ENCODE measurements around the gene ADISSP. TPM values are rescaled to one million over a fixed set of nuclear protein-coding genes. Genes with fewer than 3 reads are reported as not detected.
A peak's percentile ranks its signal among the peaks of the same experiment; 100 is the strongest.

The ADISSP gene
- total and polyA plus RNA-seq, 11 donors: 7.8 to 22.2 (median 13.7) TPM

DNA sequence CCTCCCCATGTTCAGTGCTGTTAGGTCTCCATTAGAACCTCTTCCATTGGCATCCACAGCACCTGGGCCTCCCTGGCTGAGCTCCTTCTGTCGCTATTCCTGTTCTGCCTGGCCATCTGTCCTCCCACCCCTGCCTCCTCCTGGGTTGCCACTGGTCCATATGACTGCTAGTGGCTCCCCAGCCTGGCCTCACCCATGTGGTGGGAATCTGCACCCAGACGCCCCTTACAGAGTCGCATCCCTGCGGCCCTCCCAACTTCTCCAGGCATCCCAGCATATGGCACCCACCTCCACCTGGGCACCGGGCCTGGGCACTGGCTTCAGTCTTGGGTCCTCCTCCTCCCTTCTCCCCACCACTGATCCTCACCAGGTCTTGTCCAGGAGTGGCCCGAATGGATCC lies 36.3 kb upstream of the ADISSP start:
- H3K27ac ChIP-seq: peak overlapping the region in 1 of 12 donors; percentile 94
- 90 to 98% (median 93%) methylated on average over 6 of the region's 6 CpGs for WGBS, 4 donors
- no peak overlapping the region for H3K4me3 ChIP-seq
- TF ChIP-seq, protein P1, sequence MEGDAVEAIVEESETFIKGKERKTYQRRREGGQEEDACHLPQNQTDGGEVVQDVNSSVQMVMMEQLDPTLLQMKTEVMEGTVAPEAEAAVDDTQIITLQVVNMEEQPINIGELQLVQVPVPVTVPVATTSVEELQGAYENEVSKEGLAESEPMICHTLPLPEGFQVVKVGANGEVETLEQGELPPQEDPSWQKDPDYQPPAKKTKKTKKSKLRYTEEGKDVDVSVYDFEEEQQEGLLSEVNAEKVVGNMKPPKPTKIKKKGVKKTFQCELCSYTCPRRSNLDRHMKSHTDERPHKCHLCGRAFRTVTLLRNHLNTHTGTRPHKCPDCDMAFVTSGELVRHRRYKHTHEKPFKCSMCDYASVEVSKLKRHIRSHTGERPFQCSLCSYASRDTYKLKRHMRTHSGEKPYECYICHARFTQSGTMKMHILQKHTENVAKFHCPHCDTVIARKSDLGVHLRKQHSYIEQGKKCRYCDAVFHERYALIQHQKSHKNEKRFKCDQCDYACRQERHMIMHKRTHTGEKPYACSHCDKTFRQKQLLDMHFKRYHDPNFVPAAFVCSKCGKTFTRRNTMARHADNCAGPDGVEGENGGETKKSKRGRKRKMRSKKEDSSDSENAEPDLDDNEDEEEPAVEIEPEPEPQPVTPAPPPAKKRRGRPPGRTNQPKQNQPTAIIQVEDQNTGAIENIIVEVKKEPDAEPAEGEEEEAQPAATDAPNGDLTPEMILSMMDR (IDR thresholded peaks at IDR 0.05): no peak
- no peak for TF ChIP-seq POLR2A (IDR thresholded peaks at IDR 0.05)
- no peaks in the 10 kb centered on the region for H3K9me3 ChIP-seq
- intact Hi-C loops (cut with DNase I): no loop called here
- no peaks in the 10 kb centered on the region for H3K27me3 ChIP-seq
- DNase-seq (peak in 2 of 5 donors; percentile 13 to 22), ATAC-seq (no peak)
- peaks cover 11 to 64% (median 29%) of the 10 kb centered on the region in 12 donors for H3K4me1 ChIP-seq
- H3K36me3 ChIP-seq: peaks cover 0 to 70% (median 27%) of the 10 kb centered on the region in 9 donors

DNA sequence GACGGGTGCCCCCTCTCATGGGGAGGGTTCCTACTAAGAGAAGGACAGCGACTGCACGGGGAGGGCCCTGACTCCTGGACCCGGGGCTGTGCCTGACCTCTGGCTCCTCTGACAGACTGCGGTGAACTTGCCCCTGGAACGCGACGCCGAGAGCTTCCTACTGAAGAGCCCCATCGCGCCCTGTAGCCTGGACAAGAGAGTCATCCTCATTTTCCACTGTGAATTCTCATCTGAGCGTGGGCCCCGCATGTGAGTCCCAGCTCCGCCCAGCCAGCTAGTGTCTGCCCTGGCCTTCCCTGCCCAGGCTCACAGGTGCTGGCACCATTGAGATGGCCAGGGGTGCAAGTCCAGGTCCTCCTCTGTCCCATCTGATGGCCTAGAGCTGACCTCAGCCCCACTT lies 35.7 kb upstream of the ADISSP start:
- H3K4me3 ChIP-seq: no peak overlapping the region
- H3K4me1 ChIP-seq: peaks cover 8 to 64% (median 27%) of the 10 kb centered on the region in 12 donors
- 93 to 97% (median 95%) methylated on average over 14 of the region's 14 CpGs for WGBS, 4 donors
- no peak overlapping the region for H3K27ac ChIP-seq
- no peak for TF ChIP-seq POLR2A (IDR thresholded peaks at IDR 0.05)
- TF ChIP-seq, protein P1 (IDR thresholded peaks at IDR 0.05): no peak
- DNase-seq (peak in 2 of 5 donors; percentile 18 to 20), ATAC-seq (no peak)
- peaks cover 0 to 75% (median 27%) of the 10 kb centered on the region in 9 donors for H3K36me3 ChIP-seq
- no peaks in the 10 kb centered on the region for H3K9me3 ChIP-seq
- H3K27me3 ChIP-seq: no peaks in the 10 kb centered on the region
- intact Hi-C loops (cut with DNase I): no loop called here

DNA sequence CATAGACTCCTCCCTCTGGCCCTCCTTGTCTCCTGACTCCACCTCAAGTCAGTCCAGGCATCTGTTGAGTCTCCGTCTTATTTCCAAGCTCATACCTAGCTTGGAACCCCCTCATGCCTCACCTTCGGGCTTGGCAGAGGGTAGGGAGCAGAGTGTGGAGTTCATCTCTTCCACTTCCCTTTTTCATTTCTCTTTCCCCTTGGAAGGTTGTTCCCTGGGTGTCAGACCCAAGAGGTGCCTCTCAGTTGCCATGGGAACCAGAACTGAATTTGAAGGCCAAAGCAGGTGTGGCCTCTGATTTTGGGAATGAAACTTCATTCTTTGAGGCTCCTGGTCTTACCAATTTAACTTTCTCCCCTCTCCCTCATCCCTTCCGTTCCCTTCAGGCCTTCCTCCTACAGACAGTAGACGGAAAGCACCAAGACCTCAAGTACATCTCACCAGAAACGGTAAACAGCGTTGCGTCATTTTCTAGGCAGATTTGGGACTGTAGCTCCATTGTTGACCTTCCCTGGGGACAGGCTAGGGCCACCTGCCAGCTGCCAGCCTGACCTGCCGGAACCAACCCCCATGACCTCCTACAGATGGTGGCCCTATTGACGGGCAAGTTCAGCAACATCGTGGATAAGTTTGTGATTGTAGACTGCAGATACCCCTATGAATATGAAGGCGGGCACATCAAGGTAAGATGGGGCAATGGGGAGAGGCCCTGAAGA lies 35.1 kb upstream of the ADISSP start:
- WGBS, 4 donors: 92 to 95% (median 93%) methylated on average over 11 of the region's 11 CpGs

DNA sequence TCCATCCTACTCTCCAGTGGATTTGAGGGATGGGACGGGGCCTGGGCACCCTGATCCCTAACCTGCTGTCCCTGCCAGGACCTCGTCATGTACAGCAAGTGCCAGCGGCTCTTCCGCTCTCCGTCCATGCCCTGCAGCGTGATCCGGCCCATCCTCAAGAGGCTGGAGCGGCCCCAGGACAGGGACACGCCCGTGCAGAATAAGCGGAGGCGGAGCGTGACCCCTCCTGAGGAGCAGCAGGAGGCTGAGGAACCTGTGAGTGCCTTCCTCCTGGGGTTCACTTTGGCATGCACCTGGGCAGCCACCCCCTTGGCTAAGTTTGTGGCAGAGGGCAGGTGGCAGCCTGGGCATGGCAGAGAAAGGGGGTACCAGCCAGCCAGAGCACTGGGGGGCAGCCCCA lies 34.3 kb upstream of the ADISSP start:
- H3K27me3 ChIP-seq: no peaks in the 10 kb centered on the region
- H3K27ac ChIP-seq: peak overlapping the region in 1 of 12 donors; percentile 20
- TF ChIP-seq POLR2A (IDR thresholded peaks at IDR 0.05): no peak
- TF ChIP-seq, protein P1 (IDR thresholded peaks at IDR 0.05): no peak
- no peaks in the 10 kb centered on the region for H3K9me3 ChIP-seq
- H3K36me3 ChIP-seq: peaks cover 0 to 76% (median 27%) of the 10 kb centered on the region in 9 donors
- peaks cover 0 to 64% (median 16%) of the 10 kb centered on the region in 12 donors for H3K4me1 ChIP-seq
- ATAC-seq (no peak), DNase-seq (peak in 2 of 5 donors; percentile 16 to 21)
- intact Hi-C loops (cut with DNase I): no loop called here
- WGBS, 4 donors: 91 to 97% (median 95%) methylated on average over 7 to 13 of the region's 13 CpGs
- no peak overlapping the region for H3K4me3 ChIP-seq

More for the DNA sequence above, 35.1 kb upstream of the ADISSP start:
- Histone ChIP-seq H3K9me3 (no peaks in the 10 kb centered on the region), H3K36me3 (peaks cover 0 to 76% (median 27%) of the 10 kb centered on the region in 9 donors), H3K27ac (no peak overlapping the region), H3K4me3 (no peak overlapping the region), H3K4me1 (peaks cover 6 to 64% (median 21%) of the 10 kb centered on the region in 12 donors), H3K27me3 (no peaks in the 10 kb centered on the region)
- no peak for ATAC-seq
- intact Hi-C loops (cut with DNase I): no loop called here
- DNase-seq: peak in 1 of 5 donors; percentile 11
- no peak for TF ChIP-seq POLR2A (IDR thresholded peaks at IDR 0.05)
- TF ChIP-seq, protein P1 (IDR thresholded peaks at IDR 0.05): no peak

Measured in heart left ventricle (tissue), 16 donors.